DMS53 treated with DMSO at 0.1 percent for 48 hours (cell line): ENCODE data around the gene RCAN1.
"Not testable (repeated sequence)": the region's sequence is repeated elsewhere in the genome, so short reads cannot be mapped to it uniquely, and the experiment has no call there.

Experiments
- DNase-seq: peaks from one replicate; lab custom pipeline; 2025; ENCODE audit not compliant: unreplicated experiment; lab: John Stamatoyannopoulos, UW

Gene RCAN1

GRCh38 chr21:34519016-34519415 lies 95.9 kb downstream of the RCAN1 start:
- no peak for DNase-seq

- DNase-seq = no peak
Observed at GRCh38 chr21:34518301-34518700, 96.6 kb downstream of the RCAN1 start.

GRCh38 chr21:34517491-34518245 lies 97.2 kb downstream of the RCAN1 start:
- DNase-seq = peak; percentile 0

- DNase-seq = no peak
Observed at GRCh38 chr21:34517039-34517438, 97.9 kb downstream of the RCAN1 start.

- DNase-seq = no peak
Observed at GRCh38 chr21:34514576-34515115, 100.3 kb downstream of the RCAN1 start.

- no peak for DNase-seq
Observed at GRCh38 chr21:34513129-34513675, 101.7 kb downstream of the RCAN1 start.

- no peak for DNase-seq
Observed at GRCh38 chr21:34511787-34512455, 103.0 kb downstream of the RCAN1 start, which contains the start of gene KCNE1. TSS of gene KCNE1 (minus strand) at chr21:34512210. CDS start at chr21:34449634, 62,576 bp downstream.

- DNase-seq = no peak
Observed at GRCh38 chr21:34511181-34511580, 103.7 kb downstream of the RCAN1 start.

- DNase-seq = peak; percentile 54
Observed at GRCh38 chr21:34510148-34511142, 104.5 kb downstream of the RCAN1 start.

GRCh38 chr21:34509151-34509550 lies 105.8 kb downstream of the RCAN1 start:
- DNase-seq = no peak

- no peak for DNase-seq
Observed at GRCh38 chr21:34504595-34504994, 110.3 kb downstream of the RCAN1 start.

- no peak for DNase-seq
Observed at GRCh38 chr21:34502480-34503106, 112.3 kb downstream of the RCAN1 start.

- DNase-seq = no peak
Observed at GRCh38 chr21:34501716-34502115, 113.2 kb downstream of the RCAN1 start.

- no peak for DNase-seq
Observed at GRCh38 chr21:34500191-34500590, 114.7 kb downstream of the RCAN1 start.

GRCh38 chr21:34499116-34499515 lies 115.8 kb downstream of the RCAN1 start:
- no peak for DNase-seq

- no peak for DNase-seq
Observed at GRCh38 chr21:34498623-34499022, 116.3 kb downstream of the RCAN1 start.

- not testable (repeated sequence) for DNase-seq
Observed at GRCh38 chr21:34483854-34484253, 131.1 kb downstream of the RCAN1 start.

GRCh38 chr21:34483435-34483834 lies 131.5 kb downstream of the RCAN1 start:
- not testable (repeated sequence) for DNase-seq

GRCh38 chr21:34467333-34467732 lies 147.6 kb downstream of the RCAN1 start:
- DNase-seq = not testable (repeated sequence)
